Bronchial epithelial cell (primary cell): Measurements from ENCODE around the gene USP9Y. TPM values are rescaled to one million over a fixed set of nuclear protein-coding genes. Genes with fewer than 3 reads are reported as not detected.

Experiments
- DNase-seq: peaks from one replicate; pipeline ENCODE4 v3.0.0-alpha.2; 2010; ENCODE audit warnings: low read depth
- FAIRE-seq: peaks from 2 replicates; lab custom pipeline; 2011; peaks lifted over from hg19 to GRCh38; lab: Jason Lieb, UNC
- H3K27me3 ChIP-seq: 2 replicates; pipeline ENCODE4 v1.5.1; 2011; ENCODE audit warnings: low read length; ENCODE audit not compliant: control insufficient read depth, insufficient read depth
- H3K36me3 ChIP-seq: 2 replicates; pipeline ENCODE4 v1.5.1; 2011; ENCODE audit warnings: low read length; ENCODE audit not compliant: control insufficient read depth, insufficient read depth
- H3K4me3 ChIP-seq: 2 replicates; pipeline ENCODE4 v1.5.1; 2011; ENCODE audit warnings: mild to moderate bottlenecking, low read depth, low read length, control low read depth
- CTCF ChIP-seq: IDR thresholded peaks from 2 replicates; pipeline ENCODE4 v1.5.1; 2011; ENCODE audit warnings: mild to moderate bottlenecking, moderate library complexity, low read length, control low read depth, inconsistent platforms; ENCODE audit not compliant: insufficient read depth, severe bottlenecking
- total RNA-seq: library from RNA; depleted of rRNA; stranded (reverse); fragments of >200 nt; gene quantifications from 2 replicates; pipeline ENCODE4 v1.2.1, GENCODE V29; 2014

Gene USP9Y
- total RNA-seq, 1 donor from 2014 or later: 15.0 TPM

GRCh38 chrY:12837550-12837949 lies 136.5 kb downstream of the USP9Y start:
- Histone ChIP-seq H3K36me3 (peaks cover 2% of the 10 kb centered on the region), H3K4me3 (no peak overlapping the region), H3K27me3 (no peaks in the 10 kb centered on the region)
- no peak for TF ChIP-seq CTCF
- FAIRE-seq (no peak), DNase-seq (no peak)

GRCh38 chrY:12841368-12841767 lies 140.3 kb downstream of the USP9Y start:
- peaks cover 2% of the 10 kb centered on the region for H3K36me3 ChIP-seq
- H3K27me3 ChIP-seq: no peaks in the 10 kb centered on the region
- TF ChIP-seq CTCF: no peak
- H3K4me3 ChIP-seq: no peak overlapping the region
- FAIRE-seq (no peak), DNase-seq (peak; percentile 37)

- FAIRE-seq (no peak), DNase-seq (no peak)
- Histone ChIP-seq H3K4me3 (no peak overlapping the region), H3K36me3 (no peaks in the 10 kb centered on the region), H3K27me3 (no peaks in the 10 kb centered on the region)
- TF ChIP-seq CTCF: no peak
Measured at GRCh38 chrY:12846793-12847192, 145.8 kb downstream of the USP9Y start.

- DNase-seq (peak; percentile 22), FAIRE-seq (no peak)
- H3K27me3 ChIP-seq: no peaks in the 10 kb centered on the region
- TF ChIP-seq CTCF: no peak
- H3K4me3 ChIP-seq: no peak overlapping the region
- H3K36me3 ChIP-seq: peaks cover 5% of the 10 kb centered on the region
Measured at GRCh38 chrY:12855791-12856275, 154.8 kb downstream of the USP9Y start.

GRCh38 chrY:12867960-12868359 lies 166.9 kb downstream of the USP9Y start:
- DNase-seq (no peak), FAIRE-seq (no peak)
- no peaks in the 10 kb centered on the region for H3K36me3 ChIP-seq
- no peak for TF ChIP-seq CTCF
- H3K27me3 ChIP-seq: no peaks in the 10 kb centered on the region
- no peak overlapping the region for H3K4me3 ChIP-seq

GRCh38 chrY:12896973-12897372 lies 195.9 kb downstream of the USP9Y start:
- Histone ChIP-seq H3K36me3 (no peaks in the 10 kb centered on the region), H3K4me3 (no peak overlapping the region), H3K27me3 (no peaks in the 10 kb centered on the region)
- no peak for TF ChIP-seq CTCF
- peak; percentile 83 for DNase-seq
- FAIRE-seq: no peak
